ENCODE measurements around the gene CCDC81.

Gene CCDC81

DNA sequence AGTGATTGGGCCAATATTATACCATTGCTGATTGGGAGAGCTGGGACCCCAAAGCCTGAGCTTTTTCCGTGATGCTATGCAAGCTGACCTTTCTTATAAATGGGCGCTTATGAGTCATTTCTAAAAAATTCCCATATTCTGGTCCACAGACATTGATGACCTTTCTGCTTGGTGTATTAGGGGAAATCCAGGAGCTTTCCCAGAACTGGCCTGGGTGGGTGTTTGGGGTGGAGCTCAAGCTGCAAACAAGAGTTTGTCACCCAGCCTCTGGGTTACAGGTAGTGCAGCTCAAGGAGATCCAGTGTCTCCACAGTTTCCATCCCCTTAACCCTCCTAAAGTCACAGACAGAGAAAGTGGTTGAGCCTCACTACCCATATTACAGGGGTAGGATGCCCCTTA, 67.7 kb downstream of the CCDC81 start:
- DNase-seq = no peak

DNA sequence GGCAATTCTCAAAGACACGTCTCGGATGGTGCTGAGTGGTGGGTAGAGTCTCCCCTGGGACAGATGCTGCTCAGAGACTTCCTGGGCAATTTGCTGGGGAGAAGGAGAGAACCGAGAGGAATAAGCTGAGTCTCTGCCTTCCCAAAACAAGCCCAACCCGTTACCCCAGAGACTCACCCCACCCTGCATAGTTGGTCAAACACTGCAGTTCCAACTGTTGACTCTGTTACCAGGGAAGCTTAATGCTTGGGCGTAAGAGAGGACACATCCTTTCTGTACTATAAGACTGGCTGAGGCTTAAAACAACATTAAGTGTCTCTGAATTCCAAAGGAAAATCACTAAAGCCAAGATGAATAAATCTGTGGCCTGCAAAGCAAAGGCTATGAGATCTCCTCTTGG, 68.1 kb downstream of the CCDC81 start:
- DNase-seq = no peak

DNA sequence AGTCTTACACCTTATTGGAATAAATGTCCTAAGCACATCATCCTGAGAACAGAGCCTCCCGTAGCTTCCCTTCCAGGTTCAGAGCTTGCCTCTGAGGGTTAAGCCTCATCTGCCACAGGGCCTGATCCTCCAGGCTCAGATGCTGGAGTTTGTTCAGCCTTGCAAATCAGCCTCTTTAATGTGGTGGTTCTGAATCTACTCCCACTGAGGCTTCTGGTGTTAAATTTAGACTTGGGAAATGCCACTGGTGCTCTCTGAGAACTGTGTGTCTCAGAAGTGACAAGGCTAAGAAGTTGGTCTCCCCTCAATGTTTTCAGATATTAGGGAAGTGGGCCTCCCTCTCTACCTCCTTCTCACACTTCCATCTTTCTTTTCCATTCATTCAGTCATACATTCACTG, 68.7 kb downstream of the CCDC81 start:
- no peak for DNase-seq

DNA sequence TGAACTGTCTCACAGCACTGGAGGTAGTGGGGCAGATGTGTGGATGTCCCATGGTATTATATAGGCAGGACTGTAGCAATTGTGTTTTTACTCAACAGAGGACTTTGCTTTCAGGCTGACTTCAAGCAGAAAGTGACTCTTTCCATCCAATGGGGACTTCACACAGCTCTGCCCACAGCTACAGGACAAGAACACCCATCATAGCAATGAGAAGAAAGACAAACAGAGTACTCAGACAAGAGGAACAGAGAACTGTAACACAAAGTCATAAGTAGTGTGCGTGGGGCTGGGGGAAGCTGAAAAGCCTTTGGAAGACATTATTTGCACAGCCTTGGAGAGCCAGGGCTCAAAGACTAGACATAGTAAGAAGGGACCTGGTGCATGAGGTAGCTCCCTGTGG, 70.3 kb downstream of the CCDC81 start:
- DNase-seq = no peak

DNA sequence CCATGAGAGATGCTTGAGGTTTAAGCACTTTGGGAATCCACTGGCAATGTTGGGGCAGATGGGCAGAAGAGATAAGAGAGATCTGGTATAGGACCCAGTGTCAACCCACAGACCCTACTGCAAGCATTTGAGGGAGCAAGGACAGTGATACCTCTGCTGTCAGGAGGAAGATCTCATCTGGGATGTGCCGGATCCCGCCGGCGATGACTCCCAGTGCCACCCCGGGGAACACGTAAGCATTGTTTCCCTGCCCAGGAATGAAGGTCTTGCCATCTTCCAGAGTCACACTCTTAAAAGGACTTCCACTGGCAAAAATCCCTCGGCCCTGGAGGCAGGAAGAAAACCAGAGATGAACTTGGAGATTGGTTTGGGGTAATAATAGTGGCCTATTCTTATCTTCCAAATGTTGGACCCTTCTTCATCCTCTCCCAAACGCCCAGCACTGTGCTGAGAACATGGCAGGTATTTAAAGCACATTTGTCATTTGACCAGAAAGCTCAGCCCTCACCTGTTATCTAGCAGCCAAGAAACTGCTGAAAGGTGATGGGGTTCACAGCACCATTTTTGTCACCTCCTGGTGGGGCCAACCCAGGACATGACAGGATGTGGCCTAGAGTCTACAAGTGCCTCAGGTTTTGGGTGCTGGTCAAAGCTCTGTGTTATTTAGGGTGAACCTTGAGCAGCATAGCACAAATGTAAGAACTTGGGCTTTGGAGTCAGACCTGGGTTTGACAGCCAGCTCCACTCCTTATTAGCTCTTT, 71.7 kb downstream of the CCDC81 start:
- no peak for DNase-seq

DNA sequence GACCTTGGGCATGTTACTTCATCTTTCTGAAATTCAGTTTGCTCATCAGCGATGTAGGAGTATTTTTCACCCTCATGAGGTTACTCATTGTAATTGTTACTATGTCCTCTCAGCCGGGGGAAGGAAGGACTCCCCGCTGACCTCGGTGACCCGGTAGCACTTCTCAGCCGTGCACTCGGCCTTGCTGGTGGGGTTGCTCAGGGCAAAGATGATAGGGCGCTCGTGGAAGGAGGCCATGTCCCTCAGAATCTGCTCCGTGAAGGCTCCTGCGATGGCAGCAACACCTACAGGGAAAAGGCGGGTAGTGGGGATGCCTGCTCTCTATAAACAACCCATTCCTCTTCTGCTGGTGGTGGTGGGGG, 72.2 kb downstream of the CCDC81 start:
- DNase-seq = no peak

DNA sequence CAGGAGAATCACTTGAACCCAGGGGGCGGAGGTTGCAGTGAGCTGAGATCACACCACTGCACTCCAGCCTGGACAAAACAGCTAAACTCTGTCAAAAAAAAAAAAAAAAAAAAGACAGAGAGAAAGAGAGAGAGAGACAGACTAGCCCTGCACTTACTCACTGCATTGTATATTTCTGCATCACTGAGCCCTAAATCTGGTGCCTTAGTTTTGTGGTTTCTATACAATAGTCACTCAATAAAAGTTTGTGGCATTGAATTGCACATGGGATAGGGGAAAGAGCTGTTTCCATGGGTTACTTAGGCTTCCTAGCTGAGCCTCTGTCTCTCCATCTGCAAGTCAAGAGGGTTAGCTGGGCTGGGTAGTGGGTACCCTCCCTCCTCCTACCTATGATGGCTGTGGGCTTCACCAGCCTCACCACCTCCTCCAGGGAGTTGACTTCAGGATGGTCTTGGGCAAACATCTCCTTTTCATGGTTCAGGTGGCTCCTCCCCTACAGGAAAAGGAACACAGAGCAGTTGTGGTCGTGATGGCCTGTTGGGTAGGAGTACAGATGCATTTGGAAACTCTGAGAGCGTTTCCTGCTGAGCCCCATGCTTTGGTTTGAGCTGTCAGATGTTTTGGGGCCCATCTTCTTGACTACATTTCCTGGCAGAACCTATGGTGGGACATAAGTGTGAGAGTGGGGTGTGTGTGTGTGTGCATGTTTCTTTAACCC, 73.2 kb downstream of the CCDC81 start:
- peak; percentile 4 for DNase-seq

DNA sequence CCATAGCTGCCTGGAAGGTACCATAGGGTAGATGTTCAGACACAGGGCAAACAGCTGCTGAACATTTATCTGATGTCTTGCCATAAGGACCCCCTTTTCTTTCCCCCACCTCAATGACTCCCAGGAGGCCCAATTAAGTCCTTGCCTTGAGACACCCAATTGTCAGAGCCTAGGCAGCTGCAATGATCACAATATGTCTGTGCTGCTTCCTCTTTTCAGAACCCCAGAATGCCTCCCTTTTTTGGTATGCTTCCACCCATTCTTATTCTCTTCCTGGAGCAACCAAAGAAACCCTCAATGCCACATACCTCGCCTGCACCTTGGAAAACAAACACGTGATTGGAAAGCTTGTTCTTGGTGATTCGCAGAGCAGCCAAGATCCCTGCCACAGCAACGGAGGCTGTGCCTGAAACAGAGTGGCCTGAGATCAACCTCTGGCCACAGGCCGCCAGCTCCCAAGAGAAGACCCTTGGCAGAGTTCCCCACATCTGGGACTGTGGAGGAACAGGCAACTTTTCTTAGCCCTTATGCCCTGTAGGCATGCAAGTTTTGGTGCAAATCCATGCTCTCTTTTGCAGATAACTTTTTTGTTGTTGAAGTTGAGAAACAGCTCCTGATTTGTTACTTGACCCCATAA, 75.4 kb downstream of the CCDC81 start:
- DNase-seq = no peak

DNA sequence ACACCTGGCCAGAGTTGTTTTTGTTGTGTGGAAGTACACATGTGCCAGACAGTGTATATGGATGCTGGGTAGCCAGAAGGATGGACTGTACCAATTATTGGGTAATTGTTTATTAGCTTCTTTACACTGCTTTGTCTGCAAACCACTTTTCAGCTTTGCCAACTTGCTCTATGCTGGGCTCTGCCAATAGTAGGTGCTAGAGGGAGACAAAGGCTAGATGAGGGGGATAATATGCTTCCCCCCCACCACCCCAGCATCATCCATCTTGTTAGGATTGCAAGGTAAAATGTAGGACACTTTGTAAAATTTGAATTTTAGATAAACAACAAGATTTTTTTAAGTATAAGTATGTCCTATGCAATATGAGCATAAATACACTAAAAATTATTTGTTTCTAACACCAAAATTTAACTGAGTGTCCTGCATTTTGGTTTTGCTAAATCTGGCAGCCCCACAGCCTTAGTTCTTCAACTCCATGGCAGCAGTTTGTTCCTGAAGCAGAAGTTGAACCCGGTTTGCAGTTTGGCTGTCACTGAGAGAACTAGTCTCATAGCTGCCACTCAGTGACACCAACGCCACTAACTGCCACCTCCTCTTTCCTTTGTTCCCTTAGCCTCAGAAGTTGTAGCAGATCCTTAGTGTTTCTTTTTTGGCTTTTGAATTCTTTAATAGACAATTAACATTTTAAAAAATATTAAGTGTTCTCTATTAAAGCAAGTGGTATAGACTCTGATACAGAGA, 78.8 kb downstream of the CCDC81 start:
- DNase-seq = no peak

DNA sequence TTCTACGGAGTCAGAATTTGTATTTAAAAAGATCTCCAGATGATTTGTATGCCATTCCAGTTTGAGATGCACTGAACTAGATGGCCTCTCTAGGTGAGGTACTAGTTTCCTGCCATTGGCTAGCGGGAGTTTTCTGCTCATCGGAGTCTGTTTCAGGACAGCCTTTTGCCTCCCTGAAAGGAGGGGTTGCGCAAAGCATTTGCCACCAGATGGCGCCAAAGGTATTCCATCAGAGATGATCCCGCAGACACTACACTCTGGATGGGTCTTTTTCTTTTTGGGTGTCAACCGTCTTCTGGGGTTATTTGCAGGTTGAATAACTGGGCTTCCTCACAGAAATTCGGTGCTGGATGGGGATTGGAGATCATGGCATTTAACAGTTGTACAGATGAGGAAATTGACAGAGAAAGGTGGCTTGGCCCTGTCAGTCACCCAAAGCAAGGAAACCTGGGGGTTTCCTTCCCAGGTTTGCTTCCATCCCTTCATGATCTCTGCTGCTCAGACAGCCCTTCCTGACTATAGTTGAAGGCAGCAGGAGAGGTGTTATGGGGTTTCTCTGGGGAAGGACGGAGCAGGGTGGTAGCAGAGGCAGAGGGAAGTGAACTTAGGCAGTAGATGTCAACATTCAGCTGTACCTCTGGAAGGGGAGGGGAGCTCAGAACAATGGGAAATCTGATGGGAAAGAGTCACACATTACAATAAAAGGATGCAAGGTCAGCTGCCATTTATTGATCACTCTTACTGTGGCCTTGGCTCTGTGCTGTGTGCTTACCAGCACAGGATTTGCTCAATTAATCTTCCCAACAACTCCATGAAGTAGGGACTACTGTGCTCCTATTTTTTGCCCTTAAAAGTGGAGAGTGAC, 81.6 kb downstream of the CCDC81 start:
- DNase-seq = no peak

DNA sequence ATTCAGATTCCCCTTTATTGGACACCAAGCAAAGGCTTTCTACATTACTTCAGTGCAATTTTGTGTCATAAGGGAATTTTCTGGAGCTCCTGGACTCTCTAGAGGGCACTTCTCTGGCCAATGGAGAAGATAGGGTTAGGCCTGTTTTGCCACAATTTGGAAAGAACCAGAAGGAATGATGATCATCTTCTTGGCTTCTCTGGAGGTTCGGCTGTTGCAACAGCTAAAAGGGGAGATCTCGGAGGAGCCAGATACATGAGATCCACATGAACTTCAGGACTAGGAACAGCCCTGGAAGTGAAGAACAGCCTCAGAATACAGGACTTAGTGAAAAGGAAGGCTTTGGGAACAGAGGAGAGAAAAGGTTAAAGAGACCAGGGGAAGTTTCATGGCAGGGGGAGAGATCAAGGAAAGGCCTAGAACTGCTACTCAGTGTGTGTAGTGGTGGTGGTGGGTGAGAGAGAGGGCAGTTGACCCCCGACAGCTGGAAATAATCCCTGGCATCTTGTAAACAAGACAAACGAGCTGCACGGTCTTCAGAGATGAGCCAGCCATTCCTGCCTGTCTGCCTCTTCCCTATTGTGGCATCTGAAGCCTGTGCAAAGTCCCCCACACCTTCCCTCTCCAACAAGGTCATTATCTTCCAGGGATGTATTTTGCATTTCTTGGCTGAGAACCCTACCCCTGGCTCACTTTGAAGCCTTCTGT, 83.8 kb downstream of the CCDC81 start:
- no peak for DNase-seq

DNA sequence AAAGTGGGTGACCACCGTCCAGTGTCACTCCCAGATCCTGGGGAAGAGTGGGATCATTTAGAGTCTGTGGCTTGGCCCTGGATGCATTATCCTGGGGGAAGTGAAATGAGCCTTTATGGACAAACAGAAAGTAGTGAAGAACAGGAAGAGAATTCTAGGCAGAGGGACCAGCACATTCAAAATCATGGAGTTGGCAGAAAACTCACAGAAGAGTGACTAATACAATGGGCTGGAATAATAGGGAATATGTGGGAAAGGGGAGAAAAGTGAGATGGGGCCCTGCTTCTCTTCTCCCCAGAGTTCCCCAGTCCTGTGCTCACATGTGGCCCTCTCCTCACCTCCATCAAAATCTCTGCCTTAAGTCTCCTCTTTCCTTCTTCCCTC, 84.3 kb downstream of the CCDC81 start:
- DNase-seq = no peak

DNA sequence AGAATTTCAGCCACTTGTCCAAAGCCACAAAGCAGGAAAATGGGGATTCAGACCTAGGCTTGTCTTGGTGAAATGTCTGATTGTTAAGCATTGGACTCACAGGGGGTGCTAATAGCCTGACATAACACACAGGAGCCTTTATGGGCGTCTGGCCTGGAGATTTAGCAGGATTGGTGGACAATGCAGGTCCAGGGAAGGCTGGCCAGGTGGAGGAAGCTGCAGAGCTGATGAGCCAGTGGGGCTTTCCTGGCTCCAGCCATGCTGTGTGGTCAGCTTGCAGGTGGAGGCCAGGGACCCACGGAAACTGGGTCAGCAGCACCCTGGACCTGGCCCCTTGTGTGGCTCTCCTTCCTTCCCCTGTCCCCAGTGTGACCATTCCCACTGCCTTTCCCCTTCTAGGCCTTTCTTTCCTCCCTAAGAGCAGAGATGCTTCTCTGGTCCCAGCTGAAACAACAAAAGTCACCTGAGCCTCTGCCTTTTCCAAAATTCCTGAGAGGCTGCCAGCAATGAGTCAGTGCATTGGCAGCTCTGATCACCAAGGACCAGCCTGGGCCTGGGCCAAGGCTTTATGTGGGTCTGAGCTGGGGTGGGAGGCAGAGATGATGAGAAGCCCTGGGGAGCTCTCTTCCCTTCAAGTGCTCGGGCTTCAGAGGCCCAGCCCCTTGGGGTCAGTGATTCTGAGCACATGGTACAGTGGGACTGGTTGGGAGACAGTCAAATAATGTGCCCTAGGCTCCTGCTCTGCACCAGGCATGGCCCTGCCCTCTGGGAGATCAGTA, 85.2 kb downstream of the CCDC81 start:
- no peak for DNase-seq

DNA sequence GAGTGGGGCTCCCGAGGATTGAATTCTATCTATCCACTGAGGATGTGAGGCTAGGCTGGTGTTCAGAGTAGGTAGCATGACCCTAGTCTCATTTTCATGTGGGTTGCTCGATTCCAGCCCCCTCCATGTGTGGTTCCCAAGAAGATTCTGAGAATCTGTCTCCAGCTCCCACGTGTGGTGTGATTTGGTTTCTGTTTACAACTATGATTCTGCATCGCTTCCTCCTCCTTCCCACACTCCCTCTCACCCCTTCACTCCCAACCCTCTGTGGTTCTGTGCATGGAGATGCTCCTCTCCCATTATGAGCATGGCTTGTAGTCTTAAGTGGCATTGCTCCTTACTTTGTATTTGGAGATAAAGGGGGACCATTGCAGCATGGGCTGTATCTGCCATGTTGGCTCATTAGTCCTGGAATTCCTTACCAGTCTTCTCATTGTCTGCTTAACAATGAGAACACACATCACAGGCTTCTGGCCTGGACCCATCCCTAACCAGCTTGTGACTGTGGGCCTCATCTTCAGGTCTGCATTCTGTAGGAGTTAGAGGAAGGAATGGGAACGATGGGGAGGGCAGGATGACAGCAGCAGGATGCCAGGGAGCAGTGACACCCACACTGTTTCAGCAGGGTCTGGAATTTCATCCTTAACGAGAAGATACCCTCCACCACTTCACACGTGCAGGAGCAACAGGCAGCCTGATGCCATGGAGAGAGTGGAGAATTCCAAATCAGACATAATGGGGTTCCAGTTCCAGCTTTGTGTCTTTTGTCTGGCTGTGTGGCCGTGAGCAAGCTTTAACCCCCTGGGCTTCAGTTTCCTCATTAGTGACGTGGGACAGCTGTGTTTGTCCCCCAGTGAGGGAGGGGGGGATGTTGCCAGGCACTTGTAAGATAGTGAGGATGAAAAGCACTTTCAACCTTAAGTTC, 86.0 kb downstream of the CCDC81 start:
- no peak for DNase-seq

DNA sequence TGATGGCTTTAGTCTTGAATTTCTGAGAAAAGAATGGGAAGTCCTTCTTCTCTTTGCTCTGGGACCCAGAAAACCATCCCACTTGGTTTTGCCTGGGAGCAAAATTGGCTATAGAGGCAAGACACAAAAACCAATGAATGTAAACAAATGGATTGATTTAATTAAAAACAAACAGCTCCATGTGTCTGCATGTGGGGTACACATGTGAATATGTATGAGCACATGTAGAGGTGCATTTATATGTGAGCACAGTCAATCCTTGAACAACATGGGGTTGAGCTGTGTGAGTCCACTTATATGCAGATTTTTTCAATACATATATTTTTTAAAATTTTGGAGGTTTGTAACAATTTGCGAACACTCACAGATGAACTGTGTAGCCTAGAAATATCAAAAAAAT, 87.2 kb downstream of the CCDC81 start:
- DNase-seq = no peak

DNA sequence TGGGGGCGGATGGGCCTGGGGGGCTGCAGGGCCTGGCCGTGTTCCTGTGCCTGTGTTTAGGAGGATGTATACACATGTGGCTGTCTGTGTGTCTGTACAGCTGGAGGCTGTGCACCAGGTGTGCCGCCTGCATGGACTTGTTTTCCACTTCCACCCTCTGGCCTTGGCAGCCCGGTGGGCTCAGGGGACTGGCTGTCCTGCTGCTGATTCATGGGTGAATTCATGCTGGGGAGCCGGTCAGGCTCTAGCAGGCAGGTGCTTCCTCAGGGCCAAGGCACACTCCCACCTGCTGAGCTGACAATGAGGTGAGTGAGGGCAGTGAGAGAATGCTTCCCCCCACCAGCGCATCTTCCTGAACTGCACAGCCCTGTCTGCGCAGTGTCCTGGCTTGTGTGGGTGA, 88.4 kb downstream of the CCDC81 start:
- no peak for DNase-seq

DNA sequence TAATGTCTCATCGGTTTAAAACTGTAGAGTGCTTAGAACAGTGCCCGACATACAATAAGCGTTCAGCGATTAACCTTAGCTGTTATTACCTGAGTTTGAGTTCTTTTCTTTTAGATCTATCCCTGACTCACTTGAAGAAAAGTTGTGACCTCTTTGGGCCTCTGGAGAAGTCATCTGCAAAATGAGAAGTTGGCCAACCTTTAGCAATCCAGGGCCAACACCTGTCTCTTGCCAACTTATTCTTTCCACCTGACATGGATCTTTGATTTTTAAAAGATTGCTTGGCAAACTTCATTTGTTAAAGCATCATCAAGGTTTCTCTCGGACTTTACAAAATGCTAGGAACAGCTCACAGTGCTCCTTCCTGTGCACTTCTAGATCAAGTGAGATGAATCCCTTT, 89.3 kb downstream of the CCDC81 start:
- no peak for DNase-seq

DNA sequence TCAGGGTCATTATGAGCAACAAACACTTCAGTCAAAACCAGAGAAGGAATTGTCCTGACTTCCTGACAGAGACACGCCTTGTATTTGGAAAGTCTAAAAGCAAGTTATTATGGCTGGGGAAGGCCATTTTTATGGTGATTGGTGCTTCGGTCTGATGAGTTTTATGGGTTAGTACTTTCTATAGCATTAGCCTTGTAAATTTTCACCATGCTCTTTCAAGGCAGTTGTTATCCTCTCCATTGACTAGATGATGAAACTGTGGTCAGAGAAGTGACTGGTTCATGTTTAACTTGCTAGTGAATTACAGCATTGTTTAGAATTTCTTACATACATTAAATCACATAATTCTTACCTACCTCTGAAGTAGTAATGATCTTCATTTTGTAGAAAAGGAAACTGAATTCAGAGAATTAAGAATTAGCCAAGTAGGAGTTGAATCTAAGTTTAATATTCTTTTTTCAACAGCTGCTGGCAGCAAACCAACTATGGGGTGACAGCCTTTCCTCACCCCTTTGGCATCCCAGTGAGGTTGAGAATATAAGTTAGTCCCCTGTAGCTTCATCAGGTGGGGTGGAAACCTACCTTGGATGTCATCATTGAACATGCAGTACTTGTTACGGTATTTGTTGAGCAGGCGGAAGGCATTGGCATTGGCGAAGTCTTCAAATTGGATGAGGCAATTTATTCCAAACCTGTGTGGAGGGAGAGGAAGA, 90.0 kb downstream of the CCDC81 start:
- no peak for DNase-seq

DNA sequence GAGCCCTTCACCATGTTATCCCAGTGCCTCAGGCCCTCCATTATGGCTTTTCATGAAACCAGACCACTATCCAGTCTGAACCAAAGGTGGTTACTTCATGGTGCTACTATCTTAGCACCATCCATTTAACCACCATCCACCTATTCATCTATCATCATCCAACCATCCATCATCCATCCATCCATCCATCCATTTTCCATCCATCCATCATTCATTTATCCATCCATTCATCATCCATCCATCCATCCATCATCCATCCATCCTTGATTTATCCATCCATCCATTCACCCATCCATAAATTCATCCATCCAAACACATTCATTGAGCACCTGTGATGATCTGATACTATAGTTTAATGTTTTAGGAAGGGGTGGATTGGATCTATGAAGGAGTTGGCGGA, 93.5 kb downstream of the CCDC81 start:
- DNase-seq = no peak

Measured in GF-D8 (cell line).